NCI-H69 (cell line): ENCODE data around the gene CD72.
A peak's percentile ranks its signal among the peaks of the same experiment; 100 is the strongest.
"Not testable (repeated sequence)": the region's sequence is repeated elsewhere in the genome, so short reads cannot be mapped to it uniquely, and the experiment has no call there.

Source experiments
- DNase-seq: peaks from one replicate; lab custom pipeline; 2025; lab: John Stamatoyannopoulos, UW

Gene CD72

GRCh38 chr9:35616681-35617459, 1.3 kb downstream of the CD72 start:
- DNase-seq, result peak; percentile 64

DNA sequence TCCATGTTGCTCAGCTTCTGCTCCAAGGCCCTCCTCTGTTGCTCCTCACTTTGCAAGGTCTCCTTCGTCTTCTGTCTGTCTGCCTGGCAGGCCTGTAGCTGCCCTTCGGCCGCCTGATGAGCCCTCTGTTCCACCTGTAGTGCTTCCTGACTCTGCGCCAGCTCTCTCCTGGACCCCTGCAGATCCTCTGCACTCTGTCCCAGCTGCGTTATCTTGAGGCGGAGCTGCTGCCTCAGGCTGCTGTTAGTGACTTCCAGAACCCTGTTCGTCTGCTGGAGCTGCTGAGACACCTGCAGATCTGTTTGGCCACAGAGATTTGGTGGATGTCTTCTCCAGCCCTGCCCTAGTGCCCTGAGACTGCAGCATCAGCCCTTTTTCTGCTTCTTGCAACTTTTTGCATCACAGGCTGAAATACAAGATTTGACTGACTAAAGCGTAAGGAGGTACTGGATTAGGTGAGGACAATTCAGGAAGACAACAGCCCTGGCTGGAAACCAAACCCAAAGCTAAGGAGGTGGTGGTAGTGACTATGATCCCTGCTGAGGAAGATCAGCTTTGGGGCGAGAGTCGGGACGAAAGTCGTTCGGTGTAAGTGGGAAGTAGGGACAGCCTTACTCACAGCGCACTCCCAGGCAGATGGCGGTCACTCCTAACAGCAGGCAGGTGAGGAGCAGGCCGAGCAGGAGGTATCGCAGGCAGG, 2.1 kb downstream of the CD72 start:
- DNase-seq, result peak; percentile 71

DNA sequence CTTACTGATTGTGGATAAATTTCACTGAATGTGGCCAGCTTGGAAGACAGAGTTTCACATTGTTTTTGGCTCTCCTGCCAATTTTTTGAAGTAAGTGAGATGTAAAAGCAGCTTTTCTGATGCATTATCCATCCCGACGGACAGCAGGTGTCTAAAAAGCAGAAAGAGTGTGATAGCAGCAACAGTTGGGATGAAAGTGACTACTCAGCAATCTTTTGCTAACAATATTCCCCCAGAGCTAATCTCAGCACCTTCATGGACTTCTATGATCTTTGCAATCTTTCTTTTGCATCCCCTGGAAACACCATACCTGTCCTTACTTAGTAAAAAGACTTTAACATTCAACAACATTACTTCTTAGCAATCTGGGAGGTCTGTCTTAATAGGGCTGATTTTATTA, 5.4 kb downstream of the CD72 start:
- no peak for DNase-seq

- not testable (repeated sequence) for DNase-seq
Measured at GRCh38 chr9:35612066-35612465, 6.1 kb downstream of the CD72 start.

- DNase-seq, result peak; percentile 72
Measured at GRCh38 chr9:35611230-35611797, 6.9 kb downstream of the CD72 start.

DNA sequence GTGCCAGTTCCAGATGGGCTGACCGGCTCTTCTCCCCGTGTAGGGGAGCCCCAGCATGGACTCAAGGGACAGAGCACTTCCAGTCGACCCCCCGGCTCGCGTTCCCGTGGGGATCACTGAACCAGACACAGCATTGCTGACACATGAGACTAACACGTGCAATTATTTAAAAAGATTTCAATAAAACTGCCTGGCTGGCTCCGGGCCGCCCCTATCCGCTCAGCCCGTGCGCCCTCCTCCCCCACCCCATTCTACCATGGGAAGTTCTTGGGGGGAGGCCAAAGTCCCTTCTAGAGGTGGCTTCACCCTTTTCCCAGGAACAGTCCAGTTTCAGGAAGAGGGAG, 8.4 kb downstream of the CD72 start:
- DNase-seq, result no peak

DNA sequence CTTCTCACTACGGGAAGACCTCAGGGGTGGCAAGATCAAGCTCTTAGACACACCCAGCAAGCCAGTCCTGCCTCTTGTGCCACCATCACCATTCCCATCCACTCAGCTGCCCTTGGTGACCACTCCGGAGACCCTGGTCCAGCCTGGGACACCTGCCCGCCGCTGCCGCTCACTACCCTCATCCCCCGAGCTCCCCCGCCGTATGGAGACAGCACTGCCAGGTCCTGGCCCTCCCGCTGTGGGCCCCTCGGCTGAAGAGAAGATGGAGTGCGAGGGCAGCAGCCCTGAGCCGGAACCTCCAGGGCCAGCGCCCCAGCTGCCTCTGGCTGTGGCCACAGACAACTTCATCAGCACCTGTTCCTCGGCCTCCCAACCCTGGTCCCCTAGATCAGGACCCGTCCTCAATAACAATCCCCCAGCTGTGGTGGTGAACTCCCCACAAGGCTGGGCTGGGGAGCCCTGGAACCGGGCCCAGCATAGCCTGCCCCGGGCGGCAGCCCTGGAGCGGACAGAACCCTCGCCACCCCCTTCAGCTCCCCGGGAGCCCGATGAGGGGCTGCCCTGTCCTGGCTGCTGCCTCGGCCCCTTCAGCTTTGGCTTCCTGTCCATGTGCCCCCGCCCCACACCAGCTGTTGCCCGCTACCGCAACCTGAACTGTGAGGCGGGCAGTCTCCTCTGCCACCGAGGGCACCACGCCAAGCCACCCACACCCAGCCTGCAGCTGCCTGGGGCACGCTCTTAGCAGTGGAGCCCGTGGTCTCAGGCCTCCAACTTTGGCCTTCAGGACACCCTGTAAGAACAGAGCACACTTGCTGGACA, 9.0 kb downstream of the CD72 start:
- DNase-seq, result no peak

GRCh38 chr9:35608221-35608620, 10.0 kb downstream of the CD72 start:
- DNase-seq, result no peak

DNA sequence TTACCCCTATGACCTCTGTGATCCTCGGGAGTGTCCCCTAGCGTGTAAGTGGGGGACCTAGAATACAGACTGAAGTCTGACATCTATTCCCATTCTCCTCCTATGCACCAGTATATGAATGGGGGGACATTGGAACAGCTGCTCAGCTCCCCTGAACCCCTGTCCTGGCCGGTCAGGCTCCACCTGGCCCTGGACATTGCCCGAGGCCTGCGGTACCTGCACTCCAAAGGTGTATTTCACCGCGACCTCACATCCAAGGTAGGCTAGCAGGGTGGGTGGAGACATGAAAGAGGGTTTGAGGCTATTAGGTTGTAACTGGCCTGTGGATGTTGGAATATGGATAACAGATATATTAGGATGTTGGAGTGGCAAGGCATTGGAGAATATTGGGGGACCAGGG, 11.5 kb downstream of the CD72 start:
- no peak for DNase-seq

GRCh38 chr9:35606138-35606504, 12.1 kb downstream of the CD72 start:
- DNase-seq, result peak; percentile 51

- DNase-seq, result peak; percentile 56
Measured at GRCh38 chr9:35605351-35606137, 12.7 kb downstream of the CD72 start.

- peak; percentile 91 for DNase-seq
Measured at GRCh38 chr9:35604578-35605350, 13.4 kb downstream of the CD72 start, which contains the start of gene TESK1. TSS of gene TESK1 (plus strand) at chr9:35605262. CDS start at chr9:35605620, 358 bp downstream.

DNA sequence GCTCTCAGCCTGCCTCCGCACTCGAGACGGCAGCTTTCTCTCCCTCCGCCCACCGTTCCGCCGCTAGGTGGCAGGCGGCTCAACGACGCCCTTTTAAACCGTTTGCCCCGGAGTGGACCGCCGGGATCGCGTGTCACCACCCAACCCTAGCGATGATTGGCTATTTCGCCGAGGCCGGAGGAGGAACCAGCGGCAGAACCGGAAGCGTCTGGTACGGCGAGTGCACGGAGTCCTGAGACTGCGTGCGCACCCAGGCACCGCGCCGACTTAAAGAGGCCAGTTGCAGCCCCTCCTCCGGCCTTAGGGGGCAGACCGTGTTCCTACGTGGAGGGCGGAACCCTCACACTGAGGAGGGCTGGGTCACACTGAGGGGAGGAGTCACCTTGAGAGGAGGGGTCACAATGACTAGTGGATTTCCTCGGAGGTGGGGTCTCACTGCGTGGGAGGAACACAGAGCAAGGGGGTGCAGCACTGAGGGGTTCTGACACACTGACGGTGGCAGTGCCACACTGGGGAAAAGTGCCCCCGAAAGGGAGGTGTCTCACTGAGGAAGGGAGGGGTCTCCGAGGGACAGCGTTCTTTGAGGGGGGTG, 14.1 kb downstream of the CD72 start:
- DNase-seq, result peak; percentile 100

GRCh38 chr9:35603506-35603985, 14.7 kb downstream of the CD72 start:
- DNase-seq, result peak; percentile 69

DNA sequence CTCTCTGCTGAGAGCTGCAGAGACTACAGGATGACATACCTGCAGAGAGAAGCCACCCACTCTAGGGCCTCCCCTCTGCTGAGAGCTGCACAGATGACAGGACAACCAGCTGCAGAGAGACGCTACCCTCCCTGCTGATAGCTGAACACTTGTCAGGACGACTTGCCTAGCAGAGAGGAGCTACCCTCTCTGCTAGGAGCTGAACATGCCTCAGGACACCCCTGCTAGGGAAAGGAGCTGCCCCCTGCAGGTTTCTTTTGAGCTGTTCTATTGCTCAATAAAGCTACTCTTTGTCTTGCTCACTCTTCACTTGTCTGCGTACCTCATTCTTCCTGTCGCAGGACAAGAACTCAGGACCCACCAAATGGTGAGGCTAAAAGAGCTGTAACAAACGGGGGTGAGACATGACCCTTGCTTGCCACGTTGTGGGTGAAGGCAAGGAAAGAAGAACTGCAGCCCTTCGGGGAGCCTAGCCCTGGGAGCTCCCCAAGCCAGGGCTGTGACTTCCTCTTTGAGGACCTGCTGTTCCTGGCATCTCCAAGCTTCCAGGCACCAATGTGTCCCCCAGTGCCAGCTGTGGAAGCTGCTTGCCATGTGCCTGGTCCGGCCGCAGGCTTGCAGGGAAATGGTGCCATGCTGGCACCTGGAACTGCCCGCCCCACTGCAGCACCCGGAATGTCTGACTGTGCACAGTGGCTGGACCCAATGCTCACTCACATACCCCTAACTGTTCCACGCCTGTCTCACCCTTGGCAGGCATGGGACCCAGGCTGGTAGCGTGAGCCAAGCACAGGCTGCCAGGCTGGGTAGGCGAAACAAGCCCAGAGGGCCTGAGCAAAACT, 18.2 kb downstream of the CD72 start:
- no peak for DNase-seq

GRCh38 chr9:35598866-35599590, 19.2 kb downstream of the CD72 start:
- no peak for DNase-seq

DNA sequence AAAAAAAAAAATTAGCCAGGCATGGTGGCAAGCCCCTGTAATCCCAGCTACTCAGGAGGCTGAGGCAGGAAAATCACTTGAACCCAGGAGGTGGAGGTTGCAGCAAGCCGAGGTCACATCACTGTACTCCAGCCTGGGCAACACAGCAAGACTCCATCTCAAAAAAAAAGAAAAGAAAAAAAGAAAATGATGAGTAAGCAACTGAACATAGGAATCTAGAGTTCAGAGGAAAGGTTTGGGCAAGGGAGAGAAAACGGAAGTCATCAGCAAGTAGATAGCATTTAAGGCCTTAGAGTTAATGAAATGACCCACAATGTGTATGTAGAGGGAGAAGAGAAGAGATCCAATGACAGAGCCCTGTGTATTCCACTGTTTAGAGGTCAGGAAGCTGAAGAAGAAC, 21.3 kb downstream of the CD72 start:
- DNase-seq, result not testable (repeated sequence)

GRCh38 chr9:35594471-35594870, 23.7 kb downstream of the CD72 start:
- DNase-seq, result no peak

GRCh38 chr9:35593581-35593980, 24.6 kb downstream of the CD72 start:
- DNase-seq, result no peak
